Measurements from ENCODE around the gene CLEC4A. TPM values are rescaled to one million over a fixed set of nuclear protein-coding genes. Genes with fewer than 3 reads are reported as not detected.
"Not testable (repeated sequence)": the region's sequence is repeated elsewhere in the genome, so short reads cannot be mapped to it uniquely, and the experiment has no call there.

CLEC4A gene
- polyA plus RNA-seq, 1 donor (not counting 4 experiments of a cell fraction or from before 2014, with no cell fraction given), result 0.31 TPM

GRCh38 chr12:8184206-8184605 lies 60.8 kb downstream of the CLEC4A start:
- H3K9ac ChIP-seq (ENCODE audit: control insufficient read depth, extremely low read depth, insufficient read depth, low read length); FAIRE-seq; H3K4me1 ChIP-seq (ENCODE audit: control insufficient read depth, extremely low read depth, insufficient read depth, low read length); H3K4me3 ChIP-seq (ENCODE audit: control insufficient read depth in 2 of 3, extremely low read depth in 1 of 3, insufficient read depth in 2 of 3, low read depth in 1 of 3, low read length in 3 of 3); H4K20me1 ChIP-seq (ENCODE audit: control insufficient read depth, extremely low read depth, insufficient read depth, low read length); H3K27me3 ChIP-seq (ENCODE audit: control insufficient read depth, extremely low read depth, insufficient read depth, low read length); H3K9me1 ChIP-seq (ENCODE audit: control insufficient read depth, extremely low read depth, insufficient read depth, low read length); dilution Hi-C loops (cut with MboI; ENCODE audit: extremely low pct_ligation_motif_present, low sequenced_read_pairs); H3K4me2 ChIP-seq (ENCODE audit: control insufficient read depth, extremely low read depth, insufficient read depth, low read depth, low read length); H3K9me3 ChIP-seq (ENCODE audit: control insufficient read depth, low read depth, low read length); DNase-seq (ENCODE audit: low read depth, low spot score); H3K79me2 ChIP-seq (ENCODE audit: control insufficient read depth, insufficient read depth, low read length); H2AFZ ChIP-seq (ENCODE audit: control insufficient read depth, low read length); H3K36me3 ChIP-seq (ENCODE audit: control insufficient read depth in 2 of 2, extremely low read depth in 1 of 2, insufficient read depth in 2 of 2, low read length in 2 of 2); H3K27ac ChIP-seq (ENCODE audit: control insufficient read depth, insufficient read depth, low read length): not testable (repeated sequence)

DNA sequence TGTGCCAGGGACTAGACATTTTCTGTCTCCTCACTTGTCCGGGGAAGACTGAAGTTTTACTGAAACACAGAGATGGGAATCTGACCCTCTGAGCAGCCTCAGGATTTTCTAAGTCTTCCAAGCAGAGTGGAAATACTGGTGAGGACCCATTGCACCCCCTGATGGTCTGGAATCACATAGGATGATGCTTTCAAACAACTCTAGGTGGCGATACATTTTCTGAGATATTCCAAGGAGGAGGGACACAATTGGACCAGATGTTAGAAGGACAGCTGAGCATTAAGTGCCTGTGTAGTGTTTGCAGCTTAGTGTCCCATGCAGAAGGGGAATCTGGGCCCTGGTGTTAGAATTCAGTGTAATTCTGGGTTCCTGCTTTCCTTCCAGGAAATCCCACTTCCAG lies 64.7 kb downstream of the CLEC4A start:
- H3K9me1 ChIP-seq (ENCODE audit: control insufficient read depth, extremely low read depth, insufficient read depth, low read length); H3K27me3 ChIP-seq (ENCODE audit: control insufficient read depth, extremely low read depth, insufficient read depth, low read length); FAIRE-seq; H2AFZ ChIP-seq (ENCODE audit: control insufficient read depth, low read length); H3K4me2 ChIP-seq (ENCODE audit: control insufficient read depth, extremely low read depth, insufficient read depth, low read depth, low read length); dilution Hi-C loops (cut with MboI; ENCODE audit: extremely low pct_ligation_motif_present, low sequenced_read_pairs); H3K27ac ChIP-seq (ENCODE audit: control insufficient read depth, insufficient read depth, low read length); DNase-seq (ENCODE audit: low read depth, low spot score); H3K9ac ChIP-seq (ENCODE audit: control insufficient read depth, extremely low read depth, insufficient read depth, low read length); H3K36me3 ChIP-seq (ENCODE audit: control insufficient read depth in 2 of 2, extremely low read depth in 1 of 2, insufficient read depth in 2 of 2, low read length in 2 of 2); H3K9me3 ChIP-seq (ENCODE audit: control insufficient read depth, low read depth, low read length); H3K79me2 ChIP-seq (ENCODE audit: control insufficient read depth, insufficient read depth, low read length); H3K4me1 ChIP-seq (ENCODE audit: control insufficient read depth, extremely low read depth, insufficient read depth, low read length); H4K20me1 ChIP-seq (ENCODE audit: control insufficient read depth, extremely low read depth, insufficient read depth, low read length); H3K4me3 ChIP-seq (ENCODE audit: control insufficient read depth in 2 of 3, extremely low read depth in 1 of 3, insufficient read depth in 2 of 3, low read depth in 1 of 3, low read length in 3 of 3): not testable (repeated sequence)

Other genes with a start within 250 kb of the CLEC4A start
- 16.2 to 40.5 TPM (median 28.3 TPM) in 3 replicates for gene SLC2A3, start 187.4 kb upstream of the CLEC4A start, polyA plus RNA-seq
- 3.1 to 5.2 TPM (median 4.2 TPM) in 3 replicates for gene FOXJ2, start 90.9 kb upstream of the CLEC4A start, polyA plus RNA-seq
- 0.57 to 0.99 TPM (median 0.60 TPM) in 3 replicates for gene C3AR1, start 57.3 kb upstream of the CLEC4A start, polyA plus RNA-seq
- 19.8 to 26.2 TPM (median 23.7 TPM) in 3 replicates for gene NECAP1, start 41.3 kb upstream of the CLEC4A start, polyA plus RNA-seq
- gene ZNF705A, start 33.4 kb downstream of the CLEC4A start, polyA plus RNA-seq, result not detected in 3 replicates
- 0.04 to 0.05 TPM in 2 of 3 replicates, not detected in the other for gene FAM90A1, start 104.0 kb downstream of the CLEC4A start, polyA plus RNA-seq